COLO668 (cell line): ENCODE results near the gene KLF17.

Experiments used
- DNase-seq: peaks from one replicate; lab custom pipeline; 2025; ENCODE audit not compliant: unreplicated experiment; lab: John Stamatoyannopoulos, UW

The KLF17 gene, protein sequence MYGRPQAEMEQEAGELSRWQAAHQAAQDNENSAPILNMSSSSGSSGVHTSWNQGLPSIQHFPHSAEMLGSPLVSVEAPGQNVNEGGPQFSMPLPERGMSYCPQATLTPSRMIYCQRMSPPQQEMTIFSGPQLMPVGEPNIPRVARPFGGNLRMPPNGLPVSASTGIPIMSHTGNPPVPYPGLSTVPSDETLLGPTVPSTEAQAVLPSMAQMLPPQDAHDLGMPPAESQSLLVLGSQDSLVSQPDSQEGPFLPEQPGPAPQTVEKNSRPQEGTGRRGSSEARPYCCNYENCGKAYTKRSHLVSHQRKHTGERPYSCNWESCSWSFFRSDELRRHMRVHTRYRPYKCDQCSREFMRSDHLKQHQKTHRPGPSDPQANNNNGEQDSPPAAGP

DNA sequence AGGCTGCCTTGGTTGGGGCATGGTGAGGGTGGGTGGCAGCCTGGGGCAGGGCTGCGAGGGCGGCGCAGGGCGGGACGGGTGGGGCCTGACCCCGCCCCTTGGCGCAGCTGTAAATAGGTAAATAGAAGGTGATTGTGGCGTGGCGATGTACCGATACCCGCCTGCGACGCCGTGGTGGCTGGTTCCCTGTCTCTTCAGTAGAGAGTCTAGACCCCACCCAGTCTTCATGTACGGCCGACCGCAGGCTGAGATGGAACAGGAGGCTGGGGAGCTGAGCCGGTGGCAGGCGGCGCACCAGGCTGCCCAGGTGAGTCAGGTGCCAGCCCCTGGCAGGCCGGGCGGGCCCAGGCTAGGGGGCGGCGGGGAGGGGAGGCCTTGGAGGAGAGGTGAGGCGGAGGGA lies at the start of gene KLF17:
TSS of gene KLF17 (plus strand) at position 140 of the 400 bp plus-strand sequence. CDS start at position 227, 87 bp downstream.
- DNase-seq = no peak

- no peak for DNase-seq
These were observed 47.2 kb upstream of the KLF17 start for GRCh38 chr1:44071461-44071860.

DNA sequence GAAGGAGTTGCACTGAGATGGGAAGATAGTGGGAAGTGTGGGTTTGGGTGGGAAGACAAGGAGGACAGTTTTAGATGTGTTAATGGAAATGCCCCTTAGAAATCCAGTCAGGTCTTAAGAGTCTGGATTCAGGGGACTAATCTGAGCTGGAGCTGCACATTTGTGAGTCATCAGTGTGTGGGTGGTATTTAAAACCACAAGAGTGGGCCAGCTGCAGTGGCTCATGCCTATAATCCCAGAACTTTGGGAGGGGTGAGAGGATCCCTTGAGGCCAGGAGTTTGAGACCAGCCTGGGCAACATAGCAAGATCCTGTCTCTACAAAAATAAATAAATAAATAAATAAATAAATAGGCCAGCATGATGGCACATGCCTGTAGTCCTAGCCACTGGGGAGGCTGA lies 46.4 kb upstream of the KLF17 start:
- no peak for DNase-seq

DNA sequence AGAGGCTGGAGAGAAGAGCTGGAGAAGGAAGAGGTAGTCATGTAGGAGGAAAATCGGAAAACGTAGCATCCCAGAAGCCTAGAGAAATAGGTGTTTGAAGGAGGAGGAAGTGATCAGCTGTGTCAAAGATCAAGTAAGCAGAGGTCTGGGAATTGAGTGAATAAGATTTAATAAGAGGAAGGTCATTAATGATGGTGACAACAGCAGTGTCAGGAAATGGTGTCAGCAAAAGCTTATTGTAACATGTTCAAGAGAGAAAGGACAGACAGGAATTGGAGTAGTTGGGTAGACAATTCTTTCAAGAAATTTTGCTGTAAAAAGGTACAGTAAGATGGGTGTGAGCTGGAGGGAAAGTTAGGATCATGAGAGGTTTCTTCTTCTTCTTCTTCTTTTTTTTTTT lies 45.8 kb upstream of the KLF17 start:
- no peak for DNase-seq

DNA sequence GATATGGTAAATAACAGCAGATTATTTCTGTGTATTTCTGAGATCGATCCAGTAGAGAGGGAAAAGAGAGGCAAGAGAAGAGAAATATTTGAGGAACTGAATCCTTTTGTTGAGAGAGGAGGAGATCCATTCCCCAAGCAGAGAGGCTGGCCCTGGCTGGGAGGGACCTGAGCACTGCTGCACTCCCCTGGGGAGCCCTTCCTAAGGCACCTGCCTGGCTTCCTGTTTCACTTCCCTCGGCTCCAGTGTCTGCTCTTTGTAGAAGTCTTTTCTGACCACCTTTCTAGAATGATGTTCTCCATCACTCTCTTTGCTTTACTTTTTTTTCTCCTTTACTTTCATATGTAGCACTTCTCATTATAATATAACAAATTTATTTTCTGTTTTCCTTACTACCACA lies 45.1 kb upstream of the KLF17 start:
- no peak for DNase-seq

DNA sequence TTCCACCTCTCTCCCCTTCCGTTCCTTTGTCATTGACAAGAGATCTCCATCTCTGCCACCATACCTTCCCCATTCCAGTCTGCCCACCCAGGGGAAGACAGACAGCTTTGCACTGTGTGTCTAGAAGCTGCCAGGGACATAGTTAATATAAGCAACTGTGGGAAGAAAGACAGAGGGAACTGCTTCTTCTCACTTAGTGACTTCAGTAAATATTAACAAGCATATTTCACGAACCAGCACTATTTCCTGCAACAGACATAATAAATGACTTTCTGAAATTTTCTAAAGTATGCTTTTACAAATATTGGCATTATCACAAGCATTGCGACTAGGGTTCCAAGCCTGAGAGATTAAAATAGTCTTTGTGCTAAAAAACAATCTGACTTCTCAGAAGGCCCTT lies 44.2 kb upstream of the KLF17 start:
- DNase-seq = no peak

DNA sequence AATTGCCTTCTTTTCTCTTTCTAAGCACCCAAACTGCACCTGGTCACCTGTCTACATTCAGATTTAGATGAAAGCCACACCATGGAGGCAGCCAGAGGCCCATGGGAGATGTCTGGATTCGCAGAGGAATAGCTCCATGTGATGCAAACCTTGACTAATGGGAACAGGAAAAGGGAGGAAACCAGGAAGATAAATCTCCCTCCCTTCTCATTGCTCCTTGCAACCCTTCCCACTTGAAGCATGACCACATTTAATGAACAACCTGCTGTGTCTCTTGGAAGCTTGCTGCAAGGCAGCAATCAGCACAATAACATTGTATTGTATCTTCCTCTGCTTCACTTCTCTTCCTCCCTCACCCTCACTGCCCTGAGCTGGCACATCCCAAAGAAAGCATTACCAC lies 42.6 kb upstream of the KLF17 start:
- no peak for DNase-seq

DNA sequence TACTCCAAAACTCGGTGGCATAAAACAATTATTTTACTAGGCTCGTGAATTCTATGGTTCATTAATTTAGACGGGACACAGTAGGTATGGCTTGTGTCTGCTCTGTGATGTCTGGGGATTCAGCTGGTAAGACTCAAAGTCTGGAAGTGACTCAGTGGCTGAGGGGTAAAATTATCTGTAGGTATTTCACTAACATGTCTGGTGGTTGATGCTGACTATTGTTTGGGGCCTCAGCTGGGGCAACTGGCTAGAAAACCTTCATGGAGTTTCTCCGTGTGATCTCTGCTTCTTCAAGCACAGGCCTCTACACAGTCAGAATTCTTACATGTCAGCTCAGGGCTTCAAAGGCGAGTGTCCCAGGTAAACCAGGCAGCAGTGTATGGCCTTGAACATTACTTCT lies 41.2 kb upstream of the KLF17 start:
- DNase-seq = no peak

GRCh38 chr1:44078104-44078503 lies 40.5 kb upstream of the KLF17 start:
- no peak for DNase-seq

GRCh38 chr1:44079566-44079965 lies 39.1 kb upstream of the KLF17 start:
- DNase-seq = no peak

- no peak for DNase-seq
These were observed 33.5 kb upstream of the KLF17 start for GRCh38 chr1:44084998-44085675.

GRCh38 chr1:44086692-44087474 lies 31.7 kb upstream of the KLF17 start:
- DNase-seq = no peak

GRCh38 chr1:44089371-44090048 lies 29.1 kb upstream of the KLF17 start:
- DNase-seq = peak; percentile 82

- DNase-seq = no peak
These were observed 28.0 kb upstream of the KLF17 start for GRCh38 chr1:44090429-44091252.

DNA sequence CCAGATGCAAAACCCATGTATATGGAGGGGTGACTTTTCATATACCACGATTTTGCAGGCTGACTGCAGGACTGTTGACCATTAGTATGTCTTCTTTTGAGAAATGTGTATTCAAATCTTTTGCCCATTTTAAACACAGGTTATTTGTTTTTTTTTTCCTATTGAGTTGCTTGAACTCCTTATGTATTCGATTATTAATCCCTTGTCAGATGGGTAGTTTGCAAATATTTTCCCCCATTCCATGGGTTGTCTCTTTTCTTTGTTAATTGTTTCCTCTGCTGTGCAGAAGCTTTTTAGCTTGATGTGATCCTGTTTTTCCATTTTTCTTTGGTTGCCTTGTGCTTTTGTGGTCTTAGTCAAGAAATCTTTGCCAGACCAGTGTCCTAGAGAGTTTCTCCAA lies 24.6 kb upstream of the KLF17 start:
- no peak for DNase-seq

GRCh38 chr1:44100183-44100868 lies 18.3 kb upstream of the KLF17 start:
- DNase-seq = no peak

DNA sequence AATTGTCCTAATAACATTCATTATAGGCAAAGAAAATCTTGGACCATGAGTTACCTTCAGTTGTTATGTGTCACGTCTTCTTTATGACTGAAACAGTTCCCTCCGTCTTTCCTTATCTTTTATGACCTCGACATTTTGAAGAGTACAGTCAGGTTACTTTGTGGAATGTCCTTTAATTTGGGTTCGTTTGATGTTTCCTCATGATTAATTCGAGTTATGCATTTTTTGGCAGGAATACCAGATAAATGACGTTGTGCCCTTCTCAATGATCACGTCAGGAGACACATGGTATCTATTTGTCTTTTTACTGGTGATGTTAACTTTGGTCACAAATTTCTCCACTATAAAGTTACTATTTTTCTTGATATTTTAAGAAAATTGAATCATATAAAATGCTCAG lies 17.3 kb upstream of the KLF17 start:
- no peak for DNase-seq

GRCh38 chr1:44103270-44104131 lies 15.1 kb upstream of the KLF17 start:
- peak; percentile 50 for DNase-seq

DNA sequence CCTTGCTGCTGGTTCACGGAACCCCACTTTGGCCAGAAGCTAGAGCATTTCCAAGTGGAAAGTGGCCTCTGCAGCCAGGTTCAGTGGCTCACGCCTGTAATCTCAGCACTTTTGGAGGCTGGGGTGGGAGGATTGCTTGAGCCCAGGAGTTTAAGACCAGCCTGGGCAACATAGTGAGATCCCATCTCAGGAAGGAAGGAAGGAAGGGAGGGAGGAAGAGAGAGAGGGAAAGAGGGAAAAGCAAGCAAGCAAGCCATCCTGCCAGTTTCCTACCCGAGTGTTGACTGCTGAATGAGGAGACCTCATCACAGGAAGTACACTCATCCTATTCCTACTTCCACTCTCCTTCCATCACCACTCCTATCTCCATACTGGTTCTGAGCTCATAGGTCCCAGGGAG lies 12.8 kb upstream of the KLF17 start:
- no peak for DNase-seq
